ENCODE measurements around the gene PRTFDC1.
"Not testable (repeated sequence)": the region's sequence is repeated elsewhere in the genome, so short reads cannot be mapped to it uniquely, and the experiment has no call there.

The PRTFDC1 gene, protein sequence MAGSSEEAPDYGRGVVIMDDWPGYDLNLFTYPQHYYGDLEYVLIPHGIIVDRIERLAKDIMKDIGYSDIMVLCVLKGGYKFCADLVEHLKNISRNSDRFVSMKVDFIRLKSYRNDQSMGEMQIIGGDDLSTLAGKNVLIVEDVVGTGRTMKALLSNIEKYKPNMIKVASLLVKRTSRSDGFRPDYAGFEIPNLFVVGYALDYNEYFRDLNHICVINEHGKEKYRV

DNA sequence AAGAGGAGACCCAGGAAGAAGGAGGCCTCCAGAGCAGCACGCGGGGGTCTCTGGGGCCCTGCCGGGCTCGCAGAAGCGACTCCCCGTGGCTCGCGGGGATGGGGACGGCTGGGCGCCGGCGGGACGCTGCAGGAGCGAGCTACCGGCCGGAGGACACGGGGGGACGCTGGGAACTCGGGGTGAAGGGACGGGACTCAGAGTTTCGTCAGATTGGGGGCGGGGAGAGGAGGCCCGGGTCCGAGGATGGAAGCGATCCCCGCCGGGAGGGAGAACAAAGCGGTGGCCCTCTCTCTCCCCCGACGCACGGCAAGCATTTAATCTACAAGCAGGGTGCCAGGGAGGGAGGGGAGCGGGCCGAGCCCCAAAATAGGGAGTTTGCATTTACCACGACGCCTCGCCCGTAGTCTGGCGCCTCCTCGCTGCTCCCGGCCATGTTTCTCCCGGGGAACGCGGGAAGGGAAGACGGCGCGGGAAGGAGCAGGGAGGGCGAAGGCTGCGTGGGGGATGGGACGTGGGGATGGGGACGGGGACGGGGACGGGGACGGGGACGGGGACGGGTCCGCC lies at the start of gene PRTFDC1:
Gene PRTFDC1, minus strand, starts transcription at position 464 of the 564 bp plus-strand sequence. Its CDS starts 31 bp downstream, at position 433.
- peak; percentile 29 for DNase-seq

- no peak for DNase-seq
Observed at GRCh38 chr10:24998044-24998443, 45.6 kb upstream of the PRTFDC1 start.

DNA sequence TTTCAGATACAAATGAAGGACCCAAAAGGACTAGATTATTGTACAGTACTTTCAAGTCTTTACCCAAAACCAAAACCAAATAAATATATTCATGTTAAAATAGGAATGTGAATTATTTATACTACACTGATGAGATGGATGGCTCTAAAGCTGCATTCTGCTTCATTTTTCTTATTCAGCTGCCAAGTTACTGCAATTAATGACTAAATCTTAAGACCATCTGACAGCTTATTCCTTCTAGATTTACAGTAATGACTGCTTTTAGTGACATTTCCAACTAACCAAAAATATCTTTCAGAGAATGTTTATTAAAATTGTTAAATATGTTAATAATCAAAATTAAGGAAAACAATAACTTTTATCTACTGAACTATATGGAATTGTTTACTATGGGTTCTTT lies 42.7 kb upstream of the PRTFDC1 start:
- DNase-seq, result no peak

DNA sequence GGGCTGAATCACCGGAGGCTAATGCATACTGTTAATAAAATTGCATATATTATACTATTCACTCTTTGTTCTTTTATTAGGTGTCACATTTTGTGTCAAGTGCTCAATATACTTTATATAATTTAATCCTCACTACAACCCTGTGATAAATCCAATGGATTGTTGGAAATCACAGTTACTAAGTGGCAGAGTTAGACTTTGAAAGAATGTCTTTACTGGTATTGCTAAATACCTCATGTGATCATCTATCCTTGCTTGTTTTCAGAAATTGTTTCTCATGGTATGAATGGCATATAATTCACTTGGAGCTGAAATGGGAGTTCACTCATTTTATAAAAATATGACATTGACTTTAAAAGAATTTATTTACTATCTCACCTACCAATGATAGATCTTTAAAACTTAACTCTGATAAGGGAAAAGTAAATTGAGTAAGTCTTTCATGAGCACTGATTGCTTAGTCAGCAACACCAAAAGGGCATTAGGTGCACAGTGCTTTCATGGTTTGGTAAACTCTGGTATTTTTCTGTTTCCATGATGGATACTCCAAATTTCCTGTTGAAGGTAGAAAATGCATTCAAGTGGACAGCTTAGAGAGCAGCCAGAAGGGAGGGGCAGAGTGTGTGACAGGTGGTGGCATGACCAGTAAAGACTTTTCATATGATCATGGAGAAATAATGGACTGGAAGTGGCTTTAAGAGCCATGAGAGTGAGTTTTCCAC lies 41.0 kb upstream of the PRTFDC1 start:
- no peak for DNase-seq

GRCh38 chr10:24992512-24993133 lies 40.2 kb upstream of the PRTFDC1 start:
- DNase-seq, result no peak

DNA sequence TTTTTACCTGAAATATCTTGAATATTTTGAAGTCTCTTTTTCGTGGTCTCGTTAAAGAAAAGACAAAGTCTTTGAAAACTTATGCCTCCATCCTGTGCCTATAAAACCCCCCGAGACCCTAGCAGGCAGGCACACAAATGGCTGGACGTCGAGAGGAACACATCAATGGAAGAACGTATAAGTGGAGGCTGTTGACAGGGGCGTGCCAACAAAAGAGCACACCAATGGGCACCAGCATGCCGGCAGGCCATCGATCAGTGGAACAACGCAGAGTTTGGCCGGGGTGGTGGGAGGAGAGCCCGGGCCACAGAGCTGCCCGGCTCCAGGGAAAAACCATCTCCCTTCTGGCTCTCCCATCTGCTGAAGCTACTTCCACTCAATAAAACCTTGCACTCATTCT lies 38.9 kb upstream of the PRTFDC1 start:
- DNase-seq, result no peak

DNA sequence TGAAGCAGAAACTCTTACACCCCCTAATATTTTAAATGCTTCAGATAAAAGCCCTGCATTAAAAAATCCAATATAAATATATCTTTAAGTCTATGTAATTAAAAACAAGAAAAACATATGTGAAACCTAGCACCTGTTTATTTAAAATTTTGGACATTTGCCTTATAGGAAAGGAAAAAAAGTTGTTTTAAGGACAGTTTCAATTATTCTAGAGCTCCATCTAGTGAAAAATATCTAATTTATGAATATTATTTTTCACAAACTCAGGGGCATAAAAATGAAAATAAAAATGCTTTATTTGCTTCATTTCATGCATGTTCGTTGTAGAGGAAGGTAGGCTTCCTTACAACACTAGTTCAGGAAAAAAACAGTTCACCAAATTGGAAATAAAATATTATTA lies 37.5 kb upstream of the PRTFDC1 start:
- DNase-seq, result no peak

GRCh38 chr10:24988831-24989640 lies 36.6 kb upstream of the PRTFDC1 start:
- no peak for DNase-seq

DNA sequence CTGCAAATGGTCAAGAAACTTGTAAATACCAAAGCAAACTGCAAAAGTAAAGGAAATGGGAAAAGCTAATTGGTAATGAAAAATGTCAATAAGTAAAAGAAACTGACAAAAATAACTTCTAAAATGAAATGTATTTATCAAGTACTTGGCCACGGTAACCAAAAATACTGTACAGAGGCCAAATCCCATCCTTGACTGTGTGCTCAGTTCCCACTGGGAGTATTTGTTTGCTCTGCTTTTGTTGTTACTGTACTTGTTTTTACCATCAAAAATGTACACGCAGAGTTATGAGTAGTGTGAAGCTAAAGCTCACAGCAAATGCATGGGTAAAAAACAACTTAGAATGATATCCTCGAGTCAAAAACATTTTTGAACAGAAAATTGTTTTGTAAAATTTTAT lies 32.5 kb upstream of the PRTFDC1 start:
- DNase-seq, result no peak

GRCh38 chr10:24983946-24984345 lies 31.5 kb upstream of the PRTFDC1 start:
- DNase-seq, result no peak

DNA sequence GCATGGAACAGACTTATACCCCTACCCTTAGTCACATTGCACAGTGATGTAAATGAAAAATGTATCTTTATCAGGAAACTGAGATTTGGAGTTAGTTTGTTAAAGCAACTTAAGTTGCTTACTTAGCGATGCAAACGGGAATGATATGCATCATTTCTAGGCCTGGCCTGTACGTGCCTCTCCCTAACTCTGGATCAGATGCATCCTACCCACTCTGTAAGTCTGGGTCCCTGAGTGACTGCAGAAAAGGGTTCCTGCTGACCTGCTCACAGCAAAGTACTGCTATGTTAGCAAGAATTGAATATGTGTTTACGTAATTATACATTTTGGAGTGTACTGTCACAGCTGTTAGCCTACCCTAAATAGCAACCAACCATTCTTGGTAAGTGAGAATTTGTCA lies 30.7 kb upstream of the PRTFDC1 start:
- DNase-seq, result no peak

- no peak for DNase-seq
Observed at GRCh38 chr10:24982319-24983112, 30.1 kb upstream of the PRTFDC1 start.

- DNase-seq, result no peak
Observed at GRCh38 chr10:24981161-24981710, 28.8 kb upstream of the PRTFDC1 start.

DNA sequence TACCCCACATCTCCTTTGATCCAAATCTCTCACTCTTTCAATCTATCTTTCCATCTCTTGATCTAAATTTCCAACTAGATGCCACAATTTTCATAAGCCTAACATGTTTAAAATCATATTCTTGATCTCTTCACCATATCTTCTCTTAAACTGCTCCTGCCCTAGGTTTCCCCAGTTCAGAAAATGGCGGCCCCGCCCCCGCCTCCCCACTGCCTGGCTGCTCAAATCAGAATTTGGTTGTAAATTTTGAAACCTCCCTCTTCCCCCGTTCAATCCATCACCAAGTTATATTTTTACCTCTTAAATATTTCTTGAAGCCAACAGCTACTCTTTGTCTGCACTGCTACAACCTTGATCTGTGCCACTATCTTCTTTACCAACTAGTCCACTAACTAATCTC lies 27.3 kb upstream of the PRTFDC1 start:
- DNase-seq, result no peak

GRCh38 chr10:24974976-24975375 lies 22.6 kb upstream of the PRTFDC1 start:
- no peak for DNase-seq

DNA sequence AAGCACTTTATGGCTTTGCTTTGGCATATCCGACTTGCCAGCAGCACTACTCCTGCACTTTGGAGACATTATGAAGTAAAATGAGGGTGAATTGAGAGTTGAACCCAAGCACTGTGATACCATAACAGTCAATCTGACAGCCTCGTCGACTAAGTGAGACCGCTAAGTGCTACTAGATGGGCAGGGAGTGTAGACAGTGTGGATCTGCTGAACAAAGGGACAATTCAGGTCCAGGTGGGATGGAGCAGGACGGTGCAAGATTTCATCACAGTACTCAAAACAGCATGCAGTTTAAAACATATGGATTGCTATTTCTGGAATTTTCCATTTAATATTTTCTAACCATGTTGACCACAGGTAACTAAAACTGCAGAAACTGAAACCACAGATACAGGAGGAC lies 20.8 kb upstream of the PRTFDC1 start:
- no peak for DNase-seq

DNA sequence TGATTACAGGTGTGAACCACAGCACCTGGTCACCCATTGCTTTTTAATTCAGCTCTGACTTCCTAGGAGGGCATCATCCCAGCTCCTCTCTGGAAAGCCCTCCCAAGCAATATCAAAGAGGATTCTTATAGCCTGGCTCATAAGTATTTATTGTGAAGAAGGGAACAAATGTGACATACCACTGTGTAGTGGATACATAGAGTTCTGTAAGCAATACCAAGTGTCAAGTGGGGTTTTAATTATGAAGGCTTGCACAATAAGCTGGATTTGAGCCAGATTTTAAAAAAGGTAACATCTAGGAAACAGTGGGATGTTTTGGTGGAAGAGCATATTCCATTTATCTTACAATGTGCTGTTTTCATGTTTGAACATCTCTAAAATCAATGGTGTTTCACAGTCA lies 19.0 kb upstream of the PRTFDC1 start:
- DNase-seq, result no peak

DNA sequence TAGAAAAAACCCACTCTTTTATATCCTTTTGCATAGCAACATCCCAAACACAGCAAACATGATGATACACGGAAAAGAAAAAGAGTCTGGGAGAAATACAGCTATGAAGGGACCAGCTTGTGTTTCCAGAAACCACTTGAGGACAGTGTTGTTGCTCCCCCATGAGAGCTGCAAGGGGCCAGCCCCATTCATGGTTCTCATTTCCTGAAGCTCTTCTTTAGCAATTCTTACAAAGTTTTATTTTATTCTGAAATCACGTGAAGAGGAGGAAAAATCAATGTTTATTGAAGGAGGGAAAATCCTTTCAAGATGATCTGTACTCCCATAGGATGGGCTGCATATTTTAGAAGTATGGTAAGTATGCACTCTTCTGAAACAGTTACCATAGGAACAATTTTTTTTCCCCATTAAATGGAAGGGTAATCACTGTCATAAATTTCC lies 17.5 kb upstream of the PRTFDC1 start:
- no peak for DNase-seq

DNA sequence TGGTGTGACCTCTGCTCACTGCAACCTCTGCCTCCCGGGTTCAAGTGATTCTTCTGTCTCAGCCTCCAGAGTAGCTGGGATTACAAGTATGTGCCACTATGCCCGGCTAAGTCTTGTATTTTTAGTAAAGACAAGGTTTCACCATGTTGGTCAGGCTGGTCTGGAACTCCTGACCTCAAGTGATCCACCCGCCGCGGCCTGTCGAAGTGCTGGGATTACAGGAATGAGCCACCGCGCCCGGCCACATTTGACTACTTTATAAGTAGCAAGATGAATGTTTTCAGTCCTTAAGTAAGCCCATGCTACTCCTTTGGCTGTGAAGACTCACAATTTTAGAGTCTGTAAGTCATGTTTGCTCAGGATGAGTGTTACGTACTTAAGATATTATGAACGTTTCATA lies 16.5 kb upstream of the PRTFDC1 start:
- not testable (repeated sequence) for DNase-seq

GRCh38 chr10:24968349-24968748 lies 15.9 kb upstream of the PRTFDC1 start:
- no peak for DNase-seq

- DNase-seq, result no peak
Observed at GRCh38 chr10:24966962-24967481, 14.6 kb upstream of the PRTFDC1 start.

DNA sequence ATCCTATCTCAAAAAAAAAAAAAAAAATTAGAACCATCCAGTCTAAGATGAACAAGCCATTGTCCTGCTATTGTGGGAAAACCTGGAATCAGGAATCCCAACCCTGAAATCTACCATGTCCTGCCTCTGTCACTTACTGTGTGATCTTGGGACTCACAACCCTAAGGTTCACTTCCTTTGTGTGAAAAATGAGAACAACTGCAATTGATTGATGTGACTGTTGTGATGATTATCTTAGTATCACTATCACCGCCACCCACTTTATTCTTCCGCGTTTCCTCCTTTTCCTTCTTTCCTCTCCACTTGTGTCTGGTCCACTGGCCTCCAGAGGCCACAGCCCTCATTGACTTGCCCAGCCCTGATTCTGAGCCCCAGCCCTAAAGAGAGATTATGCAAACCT lies 12.6 kb upstream of the PRTFDC1 start:
- DNase-seq, result no peak

Measured in CD4-positive, alpha-beta T cell treated with Interleukin-12 subunit alpha and Interleukin-12 subunit beta, for 1 hour (primary cell).